Type B pancreatic cell (in vitro differentiated cells): ENCODE measurements around the gene NPAS3. TPM values are rescaled to one million over a fixed set of nuclear protein-coding genes. Genes with fewer than 3 reads are reported as not detected.

Experiments
- DNase-seq: peaks from one replicate; pipeline ENCODE4 v3.0.0; 2021; ENCODE audit warnings: mixed read lengths; ENCODE audit not compliant: unreplicated experiment; ENCODE audit errors: extremely low spot score
- H3K27ac Mint-ChIP-seq: 2 replicates; pipeline ENCODE4 v1.8.0; 2021; ENCODE audit warnings: mild to moderate bottlenecking, mixed read lengths
- H3K27me3 Mint-ChIP-seq: 2 replicates; pipeline ENCODE4 v1.8.0; 2021; ENCODE audit warnings: mixed read lengths
- H3K36me3 Mint-ChIP-seq: 2 replicates; pipeline ENCODE4 v1.8.0; 2021; ENCODE audit warnings: mixed read lengths
- H3K4me1 Mint-ChIP-seq: one replicate; pipeline ENCODE4 v1.8.0; 2021; ENCODE audit warnings: mixed read lengths; ENCODE audit not compliant: unreplicated experiment
- H3K4me3 Mint-ChIP-seq: 2 replicates; pipeline ENCODE4 v1.8.0; 2021; ENCODE audit warnings: mild to moderate bottlenecking, mixed read lengths
- H3K9me3 Mint-ChIP-seq: 2 replicates; pipeline ENCODE4 v1.8.0; 2021; ENCODE audit warnings: mixed read lengths
- total RNA-seq: library from RNA; stranded (reverse); gene quantifications from 2 replicates; pipeline ENCODE4 v1.2.1, GENCODE V29; 2021; ENCODE audit warnings: low replicate concordance
- TF ChIP-seq, protein P1 (sequence below): fragments of 200-600 bp; sonication (generic); conservative IDR thresholded peaks from 2 replicates; pipeline ENCODE4 v1.5.0; 2021; ENCODE audit warnings: antibody characterized with exemption, mild to moderate bottlenecking

The NPAS3 gene
- total RNA-seq, 1 donor from 2014 or later, result 8.7 TPM

DNA sequence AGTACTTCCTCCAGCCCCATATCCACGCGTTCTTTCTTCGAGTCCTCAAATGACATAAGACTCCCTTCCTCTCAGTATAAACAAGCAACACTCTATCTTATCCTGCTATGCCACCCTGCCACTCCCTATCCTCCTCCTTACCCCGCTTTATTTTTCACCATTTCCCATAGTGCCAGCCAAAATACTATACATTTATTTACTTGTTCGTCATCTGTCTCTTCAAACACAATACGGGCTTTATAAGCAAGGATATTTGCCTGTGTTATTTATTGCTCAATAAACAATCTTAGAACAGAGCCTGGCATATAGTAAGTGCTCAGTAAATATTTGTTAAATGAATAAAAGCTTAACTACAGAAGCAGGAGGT is 567.3 kb downstream of the NPAS3 start:
- Mint-ChIP-seq H3K36me3 (no peaks in the 10 kb centered on the region), H3K4me1 (peaks cover 32% of the 10 kb centered on the region), H3K27ac (no peak overlapping the region), H3K27me3 (peaks cover 7% of the 10 kb centered on the region), H3K9me3 (no peaks in the 10 kb centered on the region), H3K4me3 (no peak overlapping the region)
- TF ChIP-seq, protein P1, sequence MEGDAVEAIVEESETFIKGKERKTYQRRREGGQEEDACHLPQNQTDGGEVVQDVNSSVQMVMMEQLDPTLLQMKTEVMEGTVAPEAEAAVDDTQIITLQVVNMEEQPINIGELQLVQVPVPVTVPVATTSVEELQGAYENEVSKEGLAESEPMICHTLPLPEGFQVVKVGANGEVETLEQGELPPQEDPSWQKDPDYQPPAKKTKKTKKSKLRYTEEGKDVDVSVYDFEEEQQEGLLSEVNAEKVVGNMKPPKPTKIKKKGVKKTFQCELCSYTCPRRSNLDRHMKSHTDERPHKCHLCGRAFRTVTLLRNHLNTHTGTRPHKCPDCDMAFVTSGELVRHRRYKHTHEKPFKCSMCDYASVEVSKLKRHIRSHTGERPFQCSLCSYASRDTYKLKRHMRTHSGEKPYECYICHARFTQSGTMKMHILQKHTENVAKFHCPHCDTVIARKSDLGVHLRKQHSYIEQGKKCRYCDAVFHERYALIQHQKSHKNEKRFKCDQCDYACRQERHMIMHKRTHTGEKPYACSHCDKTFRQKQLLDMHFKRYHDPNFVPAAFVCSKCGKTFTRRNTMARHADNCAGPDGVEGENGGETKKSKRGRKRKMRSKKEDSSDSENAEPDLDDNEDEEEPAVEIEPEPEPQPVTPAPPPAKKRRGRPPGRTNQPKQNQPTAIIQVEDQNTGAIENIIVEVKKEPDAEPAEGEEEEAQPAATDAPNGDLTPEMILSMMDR, result no peak
- DNase-seq, result no peak

- H3K9me3 Mint-ChIP-seq, result no peaks in the 10 kb centered on the region
- no peak overlapping the region for H3K4me3 Mint-ChIP-seq
- no peaks in the 10 kb centered on the region for H3K36me3 Mint-ChIP-seq
- H3K27ac Mint-ChIP-seq, result no peak overlapping the region
- peaks cover 32% of the 10 kb centered on the region for H3K4me1 Mint-ChIP-seq
- no peak for DNase-seq
- TF ChIP-seq, protein P1, result no peak
- no peaks in the 10 kb centered on the region for H3K27me3 Mint-ChIP-seq
Observed at GRCh38 chr14:33508126-33509062, 569.7 kb downstream of the NPAS3 start.

DNA sequence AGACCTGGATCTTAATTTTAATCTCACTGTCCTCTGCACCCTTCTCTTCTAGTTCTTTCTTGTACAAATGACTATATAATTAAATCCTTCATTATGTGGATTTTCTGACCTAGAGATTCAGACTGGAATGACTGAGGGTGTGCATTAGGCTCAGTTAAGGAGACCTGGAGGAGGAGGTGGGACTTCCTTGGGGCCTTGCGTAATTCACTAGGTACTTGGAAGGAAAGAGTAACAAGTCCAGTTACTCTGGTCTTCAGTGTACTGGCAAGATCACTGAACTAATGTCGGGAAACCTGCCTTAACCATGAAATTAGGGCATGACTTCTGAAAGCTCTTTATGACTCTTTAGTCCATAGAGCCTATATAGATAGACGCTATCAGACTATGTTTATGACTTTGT is 570.8 kb downstream of the NPAS3 start:
- H3K27me3 Mint-ChIP-seq, result no peaks in the 10 kb centered on the region
- no peaks in the 10 kb centered on the region for H3K36me3 Mint-ChIP-seq
- H3K9me3 Mint-ChIP-seq, result no peaks in the 10 kb centered on the region
- no peak overlapping the region for H3K4me3 Mint-ChIP-seq
- DNase-seq, result no peak
- TF ChIP-seq, protein P1, result no peak
- no peak overlapping the region for H3K27ac Mint-ChIP-seq
- H3K4me1 Mint-ChIP-seq, result peaks cover 32% of the 10 kb centered on the region

- Mint-ChIP-seq H3K9me3 (no peaks in the 10 kb centered on the region), H3K4me1 (peaks cover 32% of the 10 kb centered on the region), H3K27me3 (no peaks in the 10 kb centered on the region), H3K4me3 (peak overlapping the region; percentile 32), H3K27ac (no peak overlapping the region), H3K36me3 (no peaks in the 10 kb centered on the region)
- no peak for DNase-seq
- TF ChIP-seq, protein P1, result no peak
Observed at GRCh38 chr14:33510063-33510481, 571.4 kb downstream of the NPAS3 start.

GRCh38 chr14:33510991-33511390 is 572.3 kb downstream of the NPAS3 start:
- no peak overlapping the region for H3K27ac Mint-ChIP-seq
- peaks cover 32% of the 10 kb centered on the region for H3K4me1 Mint-ChIP-seq
- H3K4me3 Mint-ChIP-seq, result no peak overlapping the region
- H3K36me3 Mint-ChIP-seq, result no peaks in the 10 kb centered on the region
- DNase-seq, result no peak
- no peaks in the 10 kb centered on the region for H3K27me3 Mint-ChIP-seq
- H3K9me3 Mint-ChIP-seq, result no peaks in the 10 kb centered on the region
- TF ChIP-seq, protein P1, result no peak
